Epithelial cell of proximal tubule (primary cell): Measurements from ENCODE around the gene RPL18. TPM values are rescaled to one million over a fixed set of nuclear protein-coding genes. Genes with fewer than 3 reads are reported as not detected.

ENCODE experiments used
- DNase-seq: peaks from one replicate; pipeline ENCODE4 v3.0.0-alpha.2; 2011; ENCODE audit warnings: low read depth
- H3K4me3 ChIP-seq: 2 replicates; pipeline ENCODE4 v1.5.1; 2011; ENCODE audit warnings: low read depth, mild to moderate bottlenecking, low read length
- total RNA-seq: library from RNA; depleted of rRNA; stranded (reverse); fragments of >200 nt; gene quantifications from 2 replicates; pipeline ENCODE4 v1.2.3, GENCODE V29; 2015
- TF ChIP-seq, protein P1 (sequence below): conservative IDR thresholded peaks from 2 replicates; pipeline ENCODE4 v1.5.1; 2012; ENCODE audit warnings: low read depth, mild to moderate bottlenecking, low read length

RPL18 gene
- total RNA-seq, result 2,819 and 2,927 TPM in 2 replicates

DNA sequence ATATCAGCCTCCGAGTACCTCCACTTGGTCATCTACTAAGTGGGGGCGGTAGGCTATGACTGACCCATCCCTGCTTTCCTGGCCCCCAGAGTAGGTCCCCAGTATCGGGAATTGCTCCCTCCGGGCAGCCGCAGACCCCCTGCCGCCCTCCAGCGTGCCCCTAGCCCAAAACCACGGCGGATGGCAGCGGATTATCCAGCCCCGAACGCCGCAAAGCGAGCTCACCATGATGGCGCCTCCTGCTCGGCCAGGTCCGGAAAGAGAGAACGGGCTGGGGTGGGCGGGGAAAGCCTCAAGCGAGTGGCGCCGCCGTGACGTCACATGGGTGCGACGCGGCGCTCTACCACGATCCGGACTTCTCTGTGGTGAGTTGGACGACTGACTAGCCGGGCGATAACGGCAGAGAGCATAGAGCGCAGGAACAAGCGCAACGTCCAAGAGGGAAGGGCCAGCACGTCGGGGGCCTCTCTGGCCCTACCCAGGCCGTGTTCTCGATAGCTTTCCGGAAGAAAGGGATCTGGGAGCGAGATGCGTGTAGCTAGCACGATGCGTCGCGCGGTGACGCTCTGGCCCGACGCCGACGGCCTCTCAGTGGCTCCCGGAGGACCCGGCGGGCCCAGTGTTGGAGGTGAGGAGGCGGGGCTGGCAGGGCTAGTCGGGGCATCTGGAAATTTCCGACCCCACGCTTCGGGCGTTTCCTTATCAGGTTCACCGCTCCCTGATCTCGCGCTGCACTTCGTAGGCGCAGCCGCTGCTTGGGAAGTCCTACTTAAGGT, at the start of gene RPL18, which contains the start of gene SPHK2:
Gene RPL18 (minus strand): TSS at position 263 of the 776 bp plus-strand sequence. CDS start 35 bp downstream, at position 228.
Gene SPHK2 (plus strand): TSS at position 591 of the 776 bp plus-strand sequence. CDS start 1,009 bp downstream, outside the sequence.
- TF ChIP-seq, protein P1, sequence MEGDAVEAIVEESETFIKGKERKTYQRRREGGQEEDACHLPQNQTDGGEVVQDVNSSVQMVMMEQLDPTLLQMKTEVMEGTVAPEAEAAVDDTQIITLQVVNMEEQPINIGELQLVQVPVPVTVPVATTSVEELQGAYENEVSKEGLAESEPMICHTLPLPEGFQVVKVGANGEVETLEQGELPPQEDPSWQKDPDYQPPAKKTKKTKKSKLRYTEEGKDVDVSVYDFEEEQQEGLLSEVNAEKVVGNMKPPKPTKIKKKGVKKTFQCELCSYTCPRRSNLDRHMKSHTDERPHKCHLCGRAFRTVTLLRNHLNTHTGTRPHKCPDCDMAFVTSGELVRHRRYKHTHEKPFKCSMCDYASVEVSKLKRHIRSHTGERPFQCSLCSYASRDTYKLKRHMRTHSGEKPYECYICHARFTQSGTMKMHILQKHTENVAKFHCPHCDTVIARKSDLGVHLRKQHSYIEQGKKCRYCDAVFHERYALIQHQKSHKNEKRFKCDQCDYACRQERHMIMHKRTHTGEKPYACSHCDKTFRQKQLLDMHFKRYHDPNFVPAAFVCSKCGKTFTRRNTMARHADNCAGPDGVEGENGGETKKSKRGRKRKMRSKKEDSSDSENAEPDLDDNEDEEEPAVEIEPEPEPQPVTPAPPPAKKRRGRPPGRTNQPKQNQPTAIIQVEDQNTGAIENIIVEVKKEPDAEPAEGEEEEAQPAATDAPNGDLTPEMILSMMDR, result no peak
- peak; percentile 93 for DNase-seq
- H3K4me3 ChIP-seq, result peak within 1 kb of the TSS; percentile 96

GRCh38 chr19:48668761-48669160, 49.8 kb upstream of the RPL18 start:
- no peak overlapping the region for H3K4me3 ChIP-seq
- DNase-seq, result no peak
- TF ChIP-seq, protein P1, result no peak

DNA sequence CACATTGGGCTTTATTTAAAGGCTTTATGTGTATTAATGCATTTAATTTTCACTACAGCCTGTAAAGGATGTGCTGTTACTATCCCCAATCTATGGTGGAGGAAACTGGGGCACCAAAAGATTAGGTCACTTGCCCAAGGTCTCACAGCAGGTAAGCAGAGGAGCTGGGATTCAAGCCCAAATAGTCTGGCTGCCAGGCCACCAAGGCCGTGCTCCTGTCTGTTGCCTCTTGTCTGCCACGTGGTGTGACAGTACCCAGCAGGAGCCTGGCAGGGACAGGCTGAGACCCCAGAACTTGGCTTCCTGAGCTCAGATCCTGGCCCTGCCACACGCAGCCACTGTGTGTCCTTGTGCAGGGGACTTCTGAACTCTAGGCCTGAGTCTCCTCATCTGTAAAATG, 49.4 kb upstream of the RPL18 start:
- no peak overlapping the region for H3K4me3 ChIP-seq
- no peak for DNase-seq
- TF ChIP-seq, protein P1, result no peak

GRCh38 chr19:48665786-48666185, 46.8 kb upstream of the RPL18 start:
- TF ChIP-seq, protein P1, result no peak
- no peak for DNase-seq
- H3K4me3 ChIP-seq, result no peak overlapping the region

- no peak overlapping the region for H3K4me3 ChIP-seq
- no peak for DNase-seq
- TF ChIP-seq, protein P1, result no peak
These were observed 45.5 kb upstream of the RPL18 start for GRCh38 chr19:48664476-48664875.

DNA sequence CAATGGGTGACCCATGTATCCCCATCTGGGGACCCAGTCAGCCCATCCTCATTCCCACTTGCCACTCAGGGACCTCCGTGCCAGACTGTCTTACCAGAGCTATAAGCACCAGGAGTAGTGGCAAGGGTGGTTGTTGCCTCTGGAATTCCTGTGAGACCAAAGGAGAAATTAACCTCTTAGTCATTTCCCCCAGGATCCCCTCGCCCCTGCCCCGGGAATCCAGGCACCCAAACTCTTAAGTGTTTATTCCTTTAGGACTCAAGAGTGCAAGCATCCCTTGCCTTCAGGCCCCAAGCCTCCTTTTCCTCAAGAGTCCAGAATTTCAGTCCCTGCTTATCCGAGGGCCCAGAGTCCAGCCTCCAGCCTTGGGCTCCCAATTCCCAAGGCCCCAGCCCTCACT, 44.7 kb upstream of the RPL18 start:
- DNase-seq, result no peak
- TF ChIP-seq, protein P1, result no peak
- H3K4me3 ChIP-seq, result no peak overlapping the region

GRCh38 chr19:48661711-48662090, 42.7 kb upstream of the RPL18 start:
- TF ChIP-seq, protein P1, result no peak
- DNase-seq, result no peak
- no peak overlapping the region for H3K4me3 ChIP-seq
